Liver (tissue), 9 donors: ENCODE measurements around the gene SLC39A13. TPM values are rescaled to one million over a fixed set of nuclear protein-coding genes. Genes with fewer than 3 reads are reported as not detected.

Source experiments
- DNase-seq: peaks from one replicate; pipeline ENCODE4 v3.0.0-alpha.2; 2017; ENCODE audit warnings: low spot score
- H3K27ac ChIP-seq, 2 donors: one replicate each; pipeline ENCODE4 v1.7.0; 2013; ENCODE audit warnings: inconsistent platforms in 2 of 2, low read length in 2 of 2, control low read depth in 1 of 2, low read depth in 1 of 2, mild to moderate bottlenecking in 1 of 2
- H3K27me3 ChIP-seq, 4 donors: one replicate each; pipeline versions ENCODE4 v1.6.1 to v1.7.0; 2013; ENCODE audit warnings: low read length in 3 of 4, inconsistent platforms in 1 of 4, mild to moderate bottlenecking in 1 of 4, moderate library complexity in 1 of 4; ENCODE audit not compliant: control insufficient read depth in 4 of 4, insufficient read depth in 4 of 4
- H3K36me3 ChIP-seq, 4 donors: one replicate each; pipeline versions ENCODE4 v1.6.1 to v1.7.0; 2013; ENCODE audit warnings: low read length in 3 of 4, mild to moderate bottlenecking in 3 of 4, low read depth in 1 of 4, moderate library complexity in 1 of 4; ENCODE audit not compliant: control insufficient read depth in 4 of 4, insufficient read depth in 3 of 4
- H3K4me1 ChIP-seq, 4 donors: one replicate each; pipeline versions ENCODE4 v1.6.1 to v1.7.0; 2013; ENCODE audit warnings: low read length in 3 of 4, mild to moderate bottlenecking in 3 of 4, moderate library complexity in 1 of 4; ENCODE audit not compliant: control insufficient read depth in 4 of 4, insufficient read depth in 4 of 4
- H3K4me3 ChIP-seq, 3 donors: one replicate each; pipeline versions ENCODE4 v1.6.1 to v1.7.0; 2013; ENCODE audit warnings: low read length in 3 of 3, control low read depth in 1 of 3, low read depth in 1 of 3, mild to moderate bottlenecking in 1 of 3
- H3K9ac ChIP-seq, 2 donors: one replicate each; pipeline ENCODE4 v1.7.0; 2013; ENCODE audit warnings: low read length in 2 of 2, mild to moderate bottlenecking in 2 of 2, moderate library complexity in 2 of 2, control low read depth in 1 of 2, low read depth in 1 of 2
- H3K9me3 ChIP-seq, 4 donors: one replicate each; pipeline versions ENCODE4 v1.6.1 to v1.7.0; 2013; ENCODE audit warnings: low read length in 3 of 4; ENCODE audit not compliant: control insufficient read depth in 4 of 4
- ATF3 ChIP-seq: IDR thresholded peaks from 2 replicates; pipeline ENCODE4 v1.6.1; 2016; ENCODE audit warnings: antibody characterized with exemption
- CTCF ChIP-seq: fragments of 150-350 bp; IDR thresholded peaks from 2 replicates; pipeline ENCODE4 v1.5.1; 2017; ENCODE audit warnings: improper control_type of control experiment, low read depth, low read length; ENCODE audit not compliant: missing input control
- FOXA1 ChIP-seq: IDR thresholded peaks from 2 replicates; pipeline ENCODE4 v1.6.1; 2016; ENCODE audit warnings: antibody characterized with exemption
- FOXA2 ChIP-seq: IDR thresholded peaks from 2 replicates; pipeline ENCODE4 v1.6.1; 2016; ENCODE audit warnings: antibody characterized with exemption
- GABPA ChIP-seq, 2 donors: IDR thresholded peaks in 1 of 2; conservative IDR thresholded peaks in 1 of 2; 2 replicates each; pipeline ENCODE4 v1.6.1; 2016; ENCODE audit warnings: antibody characterized with exemption in 2 of 2, mild to moderate bottlenecking in 1 of 2, moderate library complexity in 1 of 2
- HNF4A ChIP-seq, 2 donors: conservative IDR thresholded peaks; 2 replicates each; pipeline ENCODE4 v1.6.1; 2016; ENCODE audit warnings: antibody characterized with exemption in 2 of 2, mild to moderate bottlenecking in 2 of 2
- HNF4G ChIP-seq: IDR thresholded peaks from 2 replicates; pipeline ENCODE4 v1.6.1; 2016; ENCODE audit warnings: antibody characterized with exemption
- JUND ChIP-seq, 2 donors: IDR thresholded peaks; 2 replicates each; pipeline ENCODE4 v1.6.1; 2016; ENCODE audit warnings: antibody characterized with exemption in 2 of 2
- MAX ChIP-seq: IDR thresholded peaks from 2 replicates; pipeline ENCODE4 v1.6.1; 2016; ENCODE audit warnings: antibody characterized with exemption
- NR2F2 ChIP-seq: IDR thresholded peaks from 2 replicates; pipeline ENCODE4 v1.6.1; 2016; ENCODE audit warnings: antibody characterized with exemption
- RAD21 ChIP-seq, 2 donors: IDR thresholded peaks; 2 replicates each; pipeline ENCODE4 v1.6.1; 2016; ENCODE audit warnings: antibody characterized with exemption in 2 of 2, mild to moderate bottlenecking in 2 of 2
- REST ChIP-seq: IDR thresholded peaks from 2 replicates; pipeline ENCODE4 v1.6.1; 2016; ENCODE audit warnings: antibody characterized with exemption, mild to moderate bottlenecking
- SP1 ChIP-seq: IDR thresholded peaks from 2 replicates; pipeline ENCODE4 v1.6.1; 2018; ENCODE audit warnings: antibody characterized with exemption, mild to moderate bottlenecking
- TAF1 ChIP-seq: conservative IDR thresholded peaks from 2 replicates; pipeline ENCODE4 v1.6.1; 2016; ENCODE audit warnings: antibody characterized with exemption, mild to moderate bottlenecking
- YY1 ChIP-seq: IDR thresholded peaks from 2 replicates; pipeline ENCODE4 v1.6.1; 2016; ENCODE audit warnings: antibody characterized with exemption, mild to moderate bottlenecking
- ZBTB33 ChIP-seq: IDR thresholded peaks from 2 replicates; pipeline ENCODE4 v1.6.1; 2016; ENCODE audit warnings: antibody characterized with exemption
- WGBS: extraction: QIAGEN DNeasy Blood & Tissue Kit; methylation state at CpG from one replicate; pipeline ENCODE4 v1.1.7; 2013; 5-methylcytosine and 5-hydroxymethylcytosine counted together
- polyA plus RNA-seq, 2 donors: library from polyadenylated mRNA; stranded (reverse) in 1 of 2; unstranded in 1 of 2; fragments of 200-250 nt in 1 of 2; fragments of >200 nt in 1 of 2; fragmentation: Nextera tagmentation in 1 of 2; extraction: Ambion mirVana in 1 of 2; gene quantifications; one replicate each; pipeline versions ENCODE4 v1.2.1 to v1.2.3, GENCODE V29; 2013 to 2015
- total RNA-seq, 2 donors: library from RNA; depleted of rRNA; stranded (reverse); fragments of >200 nt; gene quantifications; one replicate each; pipeline ENCODE4 v1.2.3, GENCODE V29; 2014
- donor health status: healthy.
- donor health status: healthy.
- donor health status: healthy.
- donor health status: healthy.
- donor health status: healthy.

The SLC39A13 gene
- total and polyA plus RNA-seq, 4 donors: 8.2 to 17.5 (median 10.7) TPM

GRCh38 chr11:47366020-47366490 lies 42.3 kb upstream of the SLC39A13 start:
- Histone ChIP-seq H3K9ac (no peak overlapping the region), H3K9me3 (no peaks in the 10 kb centered on the region), H3K27ac (no peak overlapping the region), H3K27me3 (no peaks in the 10 kb centered on the region), H3K36me3 (no peaks in the 10 kb centered on the region), H3K4me3 (no peak overlapping the region), H3K4me1 (no peaks in the 10 kb centered on the region)
- DNase-seq: no peak
- TF ChIP-seq NR2F2 (no peak), CTCF (no peak), HNF4G (no peak), RAD21 (IDR thresholded peaks at IDR 0.05) (no peak), ATF3 (no peak)
- WGBS: 77% methylated on average over 1 of the region's 1 CpG

GRCh38 chr11:47369676-47370075 lies 38.7 kb upstream of the SLC39A13 start:
- Histone ChIP-seq H3K4me1 (peaks cover 0 to 2% (median 0%) of the 10 kb centered on the region in 4 donors), H3K27me3 (no peaks in the 10 kb centered on the region), H3K27ac (no peak overlapping the region), H3K9me3 (no peaks in the 10 kb centered on the region), H3K4me3 (no peak overlapping the region), H3K36me3 (no peaks in the 10 kb centered on the region), H3K9ac (no peak overlapping the region)
- TF ChIP-seq MAX (no peak), REST (no peak), JUND (IDR thresholded peaks at IDR 0.05) (no peak), TAF1 (no peak), SP1 (no peak), GABPA (IDR thresholded peaks at IDR 0.05 in 1 of 2, conservative IDR thresholded peaks at IDR 0.05 in 1 of 2) (no peak), NR2F2 (no peak), HNF4A (conservative IDR thresholded peaks at IDR 0.05) (no peak), ATF3 (no peak), FOXA1 (no peak), ZBTB33 (no peak), FOXA2 (no peak), YY1 (no peak), HNF4G (no peak)
- 57% methylated on average over 3 of the region's 3 CpGs for WGBS
- DNase-seq: no peak
